ENCODE data around the gene PYURF. TPM values are rescaled to one million over a fixed set of nuclear protein-coding genes. Genes with fewer than 3 reads are reported as not detected.

PYURF gene
- polyA plus RNA-seq, 12 donors = 52.8 to 113 (median 67.7) TPM; not detected in 1

DNA sequence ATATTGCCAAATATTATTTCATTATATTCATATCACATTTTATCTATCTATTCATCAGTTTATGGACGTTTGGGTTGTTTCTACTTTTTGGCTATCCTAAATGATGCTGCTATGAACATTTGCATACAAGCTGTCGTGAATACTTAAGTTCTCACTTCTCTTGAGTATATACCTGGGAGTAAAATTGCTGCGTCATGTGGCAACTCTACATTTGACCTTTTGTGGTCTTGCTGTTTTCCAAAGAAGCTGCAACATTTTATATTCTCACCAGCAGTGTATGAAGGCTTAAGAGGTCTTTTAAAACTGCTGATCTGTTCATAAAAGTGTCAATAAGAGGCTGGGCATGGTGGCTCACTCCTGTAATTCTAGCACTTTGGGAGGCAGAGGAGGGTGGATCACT lies 5.8 kb downstream of the PYURF start:
- no peak for DNase-seq

DNA sequence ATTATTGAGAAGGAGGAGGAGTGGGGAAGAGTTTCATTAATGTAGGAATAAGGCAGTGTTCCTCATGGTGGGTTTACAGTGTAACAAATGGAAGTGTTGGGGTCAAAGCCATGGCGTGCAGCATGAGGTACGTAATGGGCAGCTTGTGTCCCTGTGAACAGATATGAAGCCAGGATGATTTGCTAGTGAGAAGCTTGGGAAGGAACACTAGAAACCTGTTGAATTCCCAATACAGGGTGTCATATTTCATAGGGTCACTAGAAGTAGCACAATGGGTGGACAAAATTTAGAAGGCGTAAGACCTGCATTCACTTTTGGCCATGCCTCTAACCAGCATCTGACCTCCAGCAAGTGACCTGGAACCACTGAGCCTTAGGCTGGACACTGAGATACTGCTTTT lies 6.8 kb downstream of the PYURF start:
- DNase-seq = no peak

DNA sequence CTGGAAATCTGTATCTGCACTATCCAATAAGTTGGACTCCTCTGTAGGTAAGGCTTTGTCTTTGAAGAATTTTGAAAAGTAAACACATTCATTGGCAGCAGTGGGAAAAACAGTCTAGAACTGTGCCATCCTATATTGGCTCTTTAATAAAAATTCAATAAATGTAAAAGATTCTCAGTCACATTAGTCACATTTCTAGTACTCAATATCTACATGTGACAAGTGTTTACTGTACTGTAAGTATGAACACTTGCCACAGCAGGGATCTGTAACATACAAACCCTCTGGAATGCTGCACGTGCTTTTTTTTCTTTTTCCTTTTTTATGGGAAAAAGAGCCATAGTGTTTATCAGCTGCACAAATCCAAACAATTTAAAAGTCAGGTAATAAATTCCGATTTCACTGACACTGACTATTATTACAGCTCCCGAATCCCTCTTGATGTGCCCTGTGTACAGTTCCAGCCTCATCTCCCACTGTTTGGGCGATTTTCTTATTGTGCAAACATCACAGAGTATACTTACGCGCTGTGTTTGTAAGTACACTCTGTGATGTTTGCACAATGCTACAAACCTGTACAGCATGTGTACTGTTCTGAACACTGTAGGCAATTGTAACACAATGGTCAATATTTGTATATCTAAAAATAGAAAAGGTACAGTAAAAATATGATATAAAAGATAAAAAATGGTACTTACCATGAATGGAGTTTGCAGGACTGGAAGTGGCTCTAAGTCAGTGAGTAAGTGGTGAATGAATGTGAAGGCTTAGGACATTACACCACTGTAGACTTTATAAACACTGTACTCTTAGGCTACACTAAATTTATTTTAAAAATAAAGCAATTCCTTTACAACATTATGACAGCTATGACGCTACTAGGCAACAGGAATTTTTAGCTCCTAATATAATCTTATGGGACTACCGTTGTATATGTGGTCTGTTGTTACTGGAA lies 8.7 kb downstream of the PYURF start:
- DNase-seq = no peak

DNA sequence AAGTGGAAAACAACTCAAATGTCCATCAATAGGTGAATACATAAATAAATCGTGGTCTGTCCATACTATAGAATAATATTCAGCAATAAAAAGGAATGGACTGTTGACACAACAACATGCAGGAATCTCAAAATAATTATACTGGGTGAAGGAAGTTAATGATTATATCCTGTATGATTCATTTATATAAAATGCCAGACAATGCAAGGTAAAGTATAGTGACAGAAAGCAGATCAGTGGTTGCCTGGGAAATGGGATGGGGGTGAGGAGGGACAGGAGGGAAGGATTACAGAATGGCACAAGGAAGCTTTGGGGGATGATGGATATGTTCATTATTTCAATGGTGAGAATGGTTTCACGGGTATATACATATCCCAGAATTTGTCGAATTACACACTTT lies 12.3 kb downstream of the PYURF start:
- no peak for DNase-seq

DNA sequence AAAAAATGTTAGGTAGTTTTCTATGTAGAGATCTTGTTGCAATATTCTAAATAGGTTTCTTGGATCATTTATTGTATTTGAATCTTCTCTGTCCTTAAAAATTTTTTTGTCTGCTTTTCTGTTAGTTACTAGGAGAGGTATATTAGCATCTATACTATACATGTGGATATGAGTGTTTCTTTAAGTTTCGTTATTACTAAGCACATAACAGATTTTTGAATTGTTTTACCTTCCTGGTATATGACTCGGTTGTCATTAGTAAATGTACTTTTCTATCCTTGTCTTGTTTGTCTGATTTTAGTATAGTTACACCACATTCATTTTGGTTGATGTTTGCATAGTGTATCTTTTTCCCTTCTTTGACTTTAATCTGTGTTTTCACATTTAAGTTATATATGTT lies 20.2 kb downstream of the PYURF start:
- DNase-seq = no peak

DNA sequence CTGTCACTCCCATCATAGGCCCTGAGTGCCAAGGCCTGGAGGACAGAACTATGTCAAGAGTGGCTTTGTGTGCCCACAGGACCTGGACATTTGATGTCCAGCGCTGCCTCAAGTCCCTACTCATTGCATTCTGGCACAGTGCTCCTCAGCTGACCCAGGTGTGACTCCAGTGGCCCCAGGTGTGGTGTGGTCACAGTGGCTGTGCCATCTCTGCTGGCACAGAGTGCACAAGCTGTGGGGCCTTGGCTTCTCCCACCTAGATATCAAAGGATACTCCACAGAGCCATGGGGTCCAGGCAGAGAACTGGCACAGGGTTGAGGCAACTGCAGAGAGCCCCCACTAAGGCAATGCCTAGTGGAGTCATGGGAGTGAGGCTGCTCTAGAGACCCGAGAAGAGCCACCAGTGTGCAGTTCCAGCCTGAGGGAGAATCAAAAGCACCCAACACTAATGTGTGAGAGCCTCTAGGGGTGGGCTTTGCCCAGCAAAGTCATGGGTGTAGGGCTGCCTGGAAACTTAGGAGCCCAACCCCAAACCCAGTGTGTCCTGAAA lies 25.6 kb downstream of the PYURF start:
- no peak for DNase-seq

DNA sequence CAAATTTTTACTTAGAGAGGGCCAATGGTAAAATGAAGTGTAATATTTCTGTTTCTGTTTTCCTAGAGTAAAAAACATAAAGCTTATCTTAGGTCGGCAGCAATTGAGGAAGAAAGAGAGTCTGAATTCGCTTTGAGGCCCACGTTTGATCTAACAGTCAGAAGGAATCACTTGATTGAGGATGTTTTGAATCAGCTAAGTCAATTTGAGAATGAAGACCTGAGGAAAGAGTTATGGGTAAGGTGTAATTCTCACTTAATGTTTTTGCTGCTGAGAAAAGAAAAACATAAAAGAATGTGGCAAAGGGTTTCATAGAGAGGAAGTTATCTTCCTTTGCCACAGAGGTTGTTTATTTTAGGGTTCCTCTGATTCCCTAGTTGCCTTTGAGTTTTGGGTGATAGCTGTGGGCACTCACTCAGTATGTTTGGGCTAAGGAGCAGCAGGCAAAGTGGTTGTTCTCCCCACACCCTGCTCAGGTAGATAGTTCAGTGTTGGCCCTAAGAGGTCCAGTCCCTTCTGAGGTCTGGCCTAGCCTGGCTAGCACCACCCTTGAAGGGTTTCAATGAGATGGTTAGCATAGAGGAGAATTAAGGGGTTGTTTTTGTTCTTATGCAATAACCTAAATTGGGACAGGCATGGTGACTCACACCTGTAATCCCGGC lies 34.3 kb downstream of the PYURF start:
- DNase-seq = no peak

DNA sequence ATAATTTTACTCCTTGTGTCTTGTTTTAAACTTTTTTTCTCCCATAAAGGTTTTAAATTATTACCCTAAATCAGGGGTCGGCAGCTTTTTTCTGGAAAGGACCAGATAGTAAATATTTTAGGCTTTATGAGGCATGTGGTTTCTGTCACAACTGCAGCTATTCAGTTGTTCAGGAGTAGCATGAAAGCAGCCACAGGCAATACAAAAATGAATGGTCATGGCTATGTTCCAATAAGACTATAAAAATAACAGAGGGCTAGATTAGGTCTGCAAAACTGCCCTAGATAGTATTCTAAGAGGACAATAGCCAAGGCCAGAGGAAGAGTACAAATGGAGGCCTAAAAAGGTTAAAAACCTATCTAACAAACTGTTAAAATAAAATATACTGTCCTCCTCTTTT lies 42.0 kb downstream of the PYURF start:
- DNase-seq = no peak

DNA sequence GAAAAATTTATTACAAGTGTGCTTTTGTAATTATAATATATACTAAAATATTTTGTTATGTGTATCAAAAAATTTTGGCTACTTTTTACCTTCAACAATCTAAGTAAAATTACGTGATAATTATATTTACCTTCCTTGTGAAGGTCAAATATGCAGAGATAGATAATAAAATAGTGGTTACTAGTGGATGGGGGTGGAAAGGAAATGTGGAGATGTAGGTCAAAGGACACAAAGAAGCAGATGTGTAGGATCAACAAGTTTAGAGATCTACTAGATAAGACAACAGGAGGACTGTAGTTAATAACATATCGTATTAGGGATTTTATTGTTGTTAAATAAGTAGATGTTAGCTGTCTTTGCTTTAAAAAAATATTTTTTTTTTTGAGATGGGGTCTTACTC lies 45.3 kb downstream of the PYURF start:
- DNase-seq = no peak

DNA sequence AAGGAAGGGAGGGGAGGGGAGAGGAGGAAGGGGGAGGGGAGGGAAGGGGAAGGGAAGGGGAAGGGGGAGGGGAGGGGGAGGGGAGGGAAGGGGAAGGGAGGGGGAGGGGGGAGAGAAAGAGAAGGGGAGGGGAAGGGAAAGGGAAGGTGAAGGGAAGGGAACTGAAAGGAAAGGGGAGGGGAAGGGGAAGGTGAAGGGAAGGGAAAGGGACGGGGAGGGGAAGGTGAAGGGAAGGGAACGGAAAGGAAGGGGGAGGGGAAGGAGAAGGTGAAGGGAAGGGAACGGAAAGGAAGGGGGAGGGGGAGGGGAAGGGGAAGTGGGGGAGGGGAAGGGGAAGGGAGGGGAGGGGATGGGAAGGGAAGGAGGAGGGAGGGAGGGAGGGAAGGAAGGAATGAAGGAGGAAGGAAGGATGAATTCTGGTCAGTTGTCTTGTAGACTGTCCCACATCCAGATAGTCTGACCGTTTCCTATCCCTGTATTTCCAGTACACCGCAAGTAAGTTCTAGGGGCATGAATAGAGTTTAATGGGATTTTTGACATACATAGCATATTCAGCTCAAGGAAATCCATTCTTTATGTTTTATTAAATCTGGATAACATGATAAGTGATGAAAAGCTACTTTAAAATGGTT lies 46.2 kb downstream of the PYURF start:
- DNase-seq = no peak

Other genes starting within 250 kb of the PYURF start
- 10 to 100 TPM; 13.1 to 64.0 (median 19.1) TPM for gene PPM1K, start 239.2 kb downstream of the PYURF start, polyA plus RNA-seq (ENCODE audit: insufficient read length in 12 of 12)
- gene HERC6, start 144.9 kb downstream of the PYURF start, polyA plus RNA-seq (ENCODE audit: insufficient read length in 12 of 12) = 1 to 10 TPM in 8 of 12 donors, under 1 TPM in 2, not detected in 2; 0.84 to 3.5 (median 1.5) TPM
- gene HERC5, start 66.7 kb downstream of the PYURF start, polyA plus RNA-seq (ENCODE audit: insufficient read length in 12 of 12) = 1 to 10 TPM in 11 of 12 donors, not detected in 1; 1.6 to 4.7 (median 3.2) TPM
- gene HERC3, start 68.7 kb upstream of the PYURF start, polyA plus RNA-seq (ENCODE audit: insufficient read length in 12 of 12) = 10 to 100 TPM in 10 of 12 donors, 1 to 10 TPM in 1, not detected in 1; 5.7 to 24.3 (median 17.3) TPM
- 10 to 100 TPM in 2 of 12 donors, 1 to 10 TPM in 9, not detected in 1; 7.1 to 12.2 (median 9.0) TPM for gene NAP1L5, start 174.1 kb upstream of the PYURF start, polyA plus RNA-seq (ENCODE audit: insufficient read length in 12 of 12)

All from muscle of arm (tissue), 12 donors.